Measurements from ENCODE around the gene SNRPD3.
"Not testable (repeated sequence)": the region's sequence is repeated elsewhere in the genome, so short reads cannot be mapped to it uniquely, and the experiment has no call there.

Gene SNRPD3

GRCh38 chr22:24603770-24604629 is 48.2 kb downstream of the SNRPD3 start:
- POLR2A ChIA-PET (ENCODE audit: low non-redundant PET); H3K27ac ChIP-seq; DNase-seq (ENCODE audit: low spot score); CTCF ChIA-PET: not testable (repeated sequence)

GRCh38 chr22:24606340-24606739 is 50.5 kb downstream of the SNRPD3 start:
- DNase-seq (ENCODE audit: low spot score); POLR2A ChIA-PET (ENCODE audit: low non-redundant PET); CTCF ChIA-PET; H3K27ac ChIP-seq: not testable (repeated sequence)

- H3K27ac ChIP-seq; POLR2A ChIA-PET (ENCODE audit: low non-redundant PET); DNase-seq (ENCODE audit: low spot score); CTCF ChIA-PET: not testable (repeated sequence)
Measured at GRCh38 chr22:24607429-24607983, 51.7 kb downstream of the SNRPD3 start.

- DNase-seq (ENCODE audit: low spot score); POLR2A ChIA-PET (ENCODE audit: low non-redundant PET); CTCF ChIA-PET; H3K27ac ChIP-seq: not testable (repeated sequence)
Measured at GRCh38 chr22:24608327-24608726, 52.5 kb downstream of the SNRPD3 start.

GRCh38 chr22:24609888-24610287 is 54.1 kb downstream of the SNRPD3 start:
- CTCF ChIA-PET; POLR2A ChIA-PET (ENCODE audit: low non-redundant PET); DNase-seq (ENCODE audit: low spot score); H3K27ac ChIP-seq: not testable (repeated sequence)

GRCh38 chr22:24614794-24615193 is 59.0 kb downstream of the SNRPD3 start:
- DNase-seq (ENCODE audit: low spot score); CTCF ChIA-PET; H3K27ac ChIP-seq; POLR2A ChIA-PET (ENCODE audit: low non-redundant PET): not testable (repeated sequence)

- H3K27ac ChIP-seq; DNase-seq (ENCODE audit: low spot score); CTCF ChIA-PET; POLR2A ChIA-PET (ENCODE audit: low non-redundant PET): not testable (repeated sequence)
Measured at GRCh38 chr22:24621244-24621643, 65.4 kb downstream of the SNRPD3 start.

GRCh38 chr22:24622596-24622995 is 66.8 kb downstream of the SNRPD3 start:
- DNase-seq (ENCODE audit: low spot score); H3K27ac ChIP-seq; POLR2A ChIA-PET (ENCODE audit: low non-redundant PET): not testable (repeated sequence)
- CTCF ChIA-PET: interaction anchor here (0.6 kb wide), 1 partner anchor 27 kb away, joined by 8 read pairs; no protein-coding TSS in a partner anchor
